Osteoblast (primary cell): ENCODE results near the gene ARIH2. TPM values are rescaled to one million over a fixed set of nuclear protein-coding genes. Genes with fewer than 3 reads are reported as not detected.
A peak's percentile ranks its signal among the peaks of the same experiment; 100 is the strongest.
"Not testable (repeated sequence)": the region's sequence is repeated elsewhere in the genome, so short reads cannot be mapped to it uniquely, and the experiment has no call there.

ENCODE experiments used
- DNase-seq: peaks from one replicate; pipeline ENCODE4 v3.0.0; 2011; ENCODE audit warnings: low spot score, mixed read lengths; ENCODE audit not compliant: insufficient read length; ENCODE audit errors: missing footprints
- H2AFZ ChIP-seq: 2 replicates; pipeline ENCODE4 v1.6.0; 2011; ENCODE audit warnings: mild to moderate bottlenecking, low read length
- H3K27ac ChIP-seq: 2 replicates; pipeline ENCODE4 v1.5.1; 2011; ENCODE audit warnings: mild to moderate bottlenecking, low read depth, low read length, moderate library complexity
- H3K27me3 ChIP-seq: 2 replicates; pipeline ENCODE4 v1.6.0; 2012; ENCODE audit warnings: mild to moderate bottlenecking, control low read depth, inconsistent platforms, low read length, moderate library complexity; ENCODE audit not compliant: insufficient read depth
- H3K36me3 ChIP-seq: 2 replicates; pipeline ENCODE4 v1.5.1; 2011; ENCODE audit warnings: mild to moderate bottlenecking, low read length, control low read depth, moderate library complexity; ENCODE audit not compliant: insufficient read depth
- H3K4me1 ChIP-seq: 2 replicates; pipeline ENCODE4 v1.5.1; 2011; ENCODE audit warnings: mild to moderate bottlenecking, low read length, control low read depth, moderate library complexity; ENCODE audit not compliant: insufficient read depth
- H3K4me2 ChIP-seq: 2 replicates; pipeline ENCODE4 v1.6.0; 2011; ENCODE audit warnings: mild to moderate bottlenecking, low read length; ENCODE audit not compliant: insufficient read depth
- H3K4me3 ChIP-seq: fragments of 200-600 bp; sonication (generic); 3 replicates; pipeline ENCODE4 v1.5.1; 2012; ENCODE audit warnings: mild to moderate bottlenecking, low read length, inconsistent platforms; ENCODE audit not compliant: insufficient read depth
- H3K79me2 ChIP-seq: 2 replicates; pipeline ENCODE4 v1.6.0; 2012; ENCODE audit warnings: mild to moderate bottlenecking, low read length, control low read depth, inconsistent platforms; ENCODE audit not compliant: insufficient read depth
- H3K9me3 ChIP-seq: 2 replicates; pipeline ENCODE4 v1.5.1; 2011; ENCODE audit warnings: low read depth, low read length, control low read depth
- H4K20me1 ChIP-seq: 2 replicates; pipeline ENCODE4 v1.6.0; 2012; ENCODE audit warnings: mild to moderate bottlenecking, low read length, control low read depth; ENCODE audit not compliant: insufficient read depth
- total RNA-seq: library from RNA; depleted of rRNA; stranded (reverse); fragments of >200 nt; gene quantifications from 2 replicates; pipeline ENCODE4 v1.2.3, GENCODE V29; 2012
- TF ChIP-seq, protein P1 (sequence below): IDR thresholded peaks from 2 replicates; pipeline ENCODE4 v1.5.1; 2011; ENCODE audit warnings: mild to moderate bottlenecking, low read depth, low read length, moderate library complexity; ENCODE audit errors: extremely low read depth

Gene ARIH2
- total RNA-seq, 1 donor, result 69.1 TPM

GRCh38 chr3:48898383-48899234 is 20.0 kb upstream of the ARIH2 start, which contains the start of gene SLC25A20:
TSS of gene SLC25A20 (minus strand) at chr3:48898882. CDS start at chr3:48898794, 88 bp downstream.
- no peaks in the 10 kb centered on the region for H3K27me3 ChIP-seq
- H3K27ac ChIP-seq, result peak within 1 kb of the TSS; percentile 56
- H3K9me3 ChIP-seq, result no peaks in the 10 kb centered on the region
- H3K4me3 ChIP-seq, result peak within 1 kb of the TSS; percentile 97
- peak; percentile 96 for DNase-seq
- no peaks in the 10 kb centered on the region for H4K20me1 ChIP-seq
- no peaks in the 10 kb centered on the region for H3K79me2 ChIP-seq
- TF ChIP-seq, protein P1, sequence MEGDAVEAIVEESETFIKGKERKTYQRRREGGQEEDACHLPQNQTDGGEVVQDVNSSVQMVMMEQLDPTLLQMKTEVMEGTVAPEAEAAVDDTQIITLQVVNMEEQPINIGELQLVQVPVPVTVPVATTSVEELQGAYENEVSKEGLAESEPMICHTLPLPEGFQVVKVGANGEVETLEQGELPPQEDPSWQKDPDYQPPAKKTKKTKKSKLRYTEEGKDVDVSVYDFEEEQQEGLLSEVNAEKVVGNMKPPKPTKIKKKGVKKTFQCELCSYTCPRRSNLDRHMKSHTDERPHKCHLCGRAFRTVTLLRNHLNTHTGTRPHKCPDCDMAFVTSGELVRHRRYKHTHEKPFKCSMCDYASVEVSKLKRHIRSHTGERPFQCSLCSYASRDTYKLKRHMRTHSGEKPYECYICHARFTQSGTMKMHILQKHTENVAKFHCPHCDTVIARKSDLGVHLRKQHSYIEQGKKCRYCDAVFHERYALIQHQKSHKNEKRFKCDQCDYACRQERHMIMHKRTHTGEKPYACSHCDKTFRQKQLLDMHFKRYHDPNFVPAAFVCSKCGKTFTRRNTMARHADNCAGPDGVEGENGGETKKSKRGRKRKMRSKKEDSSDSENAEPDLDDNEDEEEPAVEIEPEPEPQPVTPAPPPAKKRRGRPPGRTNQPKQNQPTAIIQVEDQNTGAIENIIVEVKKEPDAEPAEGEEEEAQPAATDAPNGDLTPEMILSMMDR, result no peak
- peak within 1 kb of the TSS; percentile 92 for H3K4me2 ChIP-seq
- H2AFZ ChIP-seq, result peak within 1 kb of the TSS; percentile 96
- H3K4me1 ChIP-seq, result peaks cover 17% of the 10 kb centered on the region
- no peaks in the 10 kb centered on the region for H3K36me3 ChIP-seq

DNA sequence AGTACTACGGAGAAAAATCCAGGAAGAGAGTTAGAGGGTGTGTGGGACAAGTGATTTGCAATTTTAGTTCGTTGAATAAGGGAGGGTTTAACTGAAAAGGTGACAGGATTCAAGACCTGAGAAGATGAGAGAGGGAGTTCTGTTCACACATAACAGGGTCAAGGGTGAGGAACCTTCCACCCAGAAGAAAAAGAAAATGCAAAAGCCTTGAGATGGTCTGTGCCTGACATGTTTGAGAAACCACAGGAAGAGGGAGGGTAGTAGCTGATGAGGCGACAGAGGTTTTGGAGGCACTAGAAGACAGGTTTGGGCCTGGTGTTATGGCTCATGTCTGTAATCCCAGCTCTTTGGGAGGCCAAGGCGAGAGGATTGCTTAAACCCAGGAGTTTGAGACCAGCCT is 19.4 kb upstream of the ARIH2 start:
- Histone ChIP-seq H2AFZ (peak overlapping the region; percentile 66), H3K36me3 (no peaks in the 10 kb centered on the region), H3K4me1 (peaks cover 17% of the 10 kb centered on the region), H3K9me3 (no peaks in the 10 kb centered on the region), H3K27ac (peak overlapping the region; percentile 56), H4K20me1 (no peaks in the 10 kb centered on the region), H3K27me3 (no peaks in the 10 kb centered on the region), H3K79me2 (no peaks in the 10 kb centered on the region), H3K4me3 (peak overlapping the region; percentile 97), H3K4me2 (peak overlapping the region; percentile 92)
- TF ChIP-seq, protein P1, result no peak
- no peak for DNase-seq

- H2AFZ ChIP-seq, H3K4me1 ChIP-seq, H3K27me3 ChIP-seq, H3K36me3 ChIP-seq, H3K4me3 ChIP-seq, H3K27ac ChIP-seq, H4K20me1 ChIP-seq, H3K4me2 ChIP-seq, H3K9me3 ChIP-seq, H3K79me2 ChIP-seq, DNase-seq: not testable (repeated sequence)
These were observed 11.6 kb upstream of the ARIH2 start for GRCh38 chr3:48907026-48907425.

- TF ChIP-seq, protein P1, result no peak
- peaks cover 11% of the 10 kb centered on the region for H3K4me1 ChIP-seq
- no peak overlapping the region for H3K27ac ChIP-seq
- H3K27me3 ChIP-seq, result no peaks in the 10 kb centered on the region
- H3K4me2 ChIP-seq, result no peak overlapping the region
- H3K36me3 ChIP-seq, result no peaks in the 10 kb centered on the region
- DNase-seq, result peak; percentile 37
- peaks cover 10% of the 10 kb centered on the region for H4K20me1 ChIP-seq
- peaks cover 20% of the 10 kb centered on the region for H3K79me2 ChIP-seq
- no peaks in the 10 kb centered on the region for H3K9me3 ChIP-seq
- no peak overlapping the region for H3K4me3 ChIP-seq
- H2AFZ ChIP-seq, result no peak overlapping the region
These were observed 3.3 kb upstream of the ARIH2 start for GRCh38 chr3:48915296-48915695.
